Bronchial epithelial cell (primary cell): Measurements from ENCODE around the gene CEP104. TPM values are rescaled to one million over a fixed set of nuclear protein-coding genes. Genes with fewer than 3 reads are reported as not detected.

Experiments used
- DNase-seq: peaks from one replicate; pipeline ENCODE4 v3.0.0-alpha.2; 2010; ENCODE audit warnings: low read depth
- FAIRE-seq: peaks from 2 replicates; lab custom pipeline; 2011; peaks lifted over from hg19 to GRCh38; lab: Jason Lieb, UNC
- H3K27me3 ChIP-seq: 2 replicates; pipeline ENCODE4 v1.5.1; 2011; ENCODE audit warnings: low read length; ENCODE audit not compliant: control insufficient read depth, insufficient read depth
- H3K36me3 ChIP-seq: 2 replicates; pipeline ENCODE4 v1.5.1; 2011; ENCODE audit warnings: low read length; ENCODE audit not compliant: control insufficient read depth, insufficient read depth
- H3K4me3 ChIP-seq: 2 replicates; pipeline ENCODE4 v1.5.1; 2011; ENCODE audit warnings: mild to moderate bottlenecking, low read depth, low read length, control low read depth
- CTCF ChIP-seq: IDR thresholded peaks from 2 replicates; pipeline ENCODE4 v1.5.1; 2011; ENCODE audit warnings: mild to moderate bottlenecking, moderate library complexity, low read length, control low read depth, inconsistent platforms; ENCODE audit not compliant: insufficient read depth, severe bottlenecking
- total RNA-seq: library from RNA; depleted of rRNA; stranded (reverse); fragments of >200 nt; gene quantifications from 2 replicates; pipeline ENCODE4 v1.2.1, GENCODE V29; 2014

The CEP104 gene
- total RNA-seq, 1 donor from 2014 or later: 15.3 TPM

- Histone ChIP-seq H3K27me3 (no peaks in the 10 kb centered on the region), H3K4me3 (no peak overlapping the region), H3K36me3 (peaks cover 21% of the 10 kb centered on the region)
- no peak for DNase-seq
- FAIRE-seq: no peak
- TF ChIP-seq CTCF: no peak
These were observed 77.6 kb downstream of the CEP104 start for GRCh38 chr1:3779265-3779911.

DNA sequence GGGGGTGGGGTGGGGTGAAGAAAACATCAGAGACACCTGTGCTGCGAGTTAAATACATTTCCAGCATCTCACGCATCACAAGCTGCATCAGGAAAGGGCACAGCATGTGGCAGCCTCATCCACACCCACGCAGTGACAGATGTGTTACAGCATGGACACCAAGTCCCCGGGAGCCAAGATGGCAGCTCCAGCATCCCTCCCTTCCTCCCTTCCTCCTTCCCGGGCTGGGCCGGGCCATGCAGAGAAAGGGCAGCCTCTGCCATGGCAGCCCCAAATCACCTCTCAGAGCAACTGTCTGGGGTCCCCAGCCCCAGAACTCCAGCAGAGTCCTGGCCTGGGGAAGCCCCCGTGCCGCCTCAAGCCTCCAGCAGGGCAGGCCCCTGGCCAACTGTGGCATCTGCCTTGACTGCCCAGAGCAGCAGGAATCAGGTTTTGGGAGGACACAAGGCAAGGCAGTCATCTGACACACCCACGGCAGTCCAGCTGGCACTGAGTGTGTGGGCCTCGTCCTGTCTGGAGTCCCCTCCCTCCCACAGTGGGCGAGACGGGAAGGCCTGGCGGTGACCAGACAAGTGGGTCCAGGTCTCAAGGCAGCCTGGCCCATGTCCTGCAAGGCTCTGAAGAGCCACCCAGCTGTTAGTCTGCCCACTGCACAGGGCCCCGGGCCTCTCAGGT is 78.3 kb downstream of the CEP104 start:
- H3K36me3 ChIP-seq: peaks cover 17% of the 10 kb centered on the region
- FAIRE-seq (no peak), DNase-seq (no peak)
- TF ChIP-seq CTCF: no peak
- no peaks in the 10 kb centered on the region for H3K27me3 ChIP-seq
- H3K4me3 ChIP-seq: no peak overlapping the region

DNA sequence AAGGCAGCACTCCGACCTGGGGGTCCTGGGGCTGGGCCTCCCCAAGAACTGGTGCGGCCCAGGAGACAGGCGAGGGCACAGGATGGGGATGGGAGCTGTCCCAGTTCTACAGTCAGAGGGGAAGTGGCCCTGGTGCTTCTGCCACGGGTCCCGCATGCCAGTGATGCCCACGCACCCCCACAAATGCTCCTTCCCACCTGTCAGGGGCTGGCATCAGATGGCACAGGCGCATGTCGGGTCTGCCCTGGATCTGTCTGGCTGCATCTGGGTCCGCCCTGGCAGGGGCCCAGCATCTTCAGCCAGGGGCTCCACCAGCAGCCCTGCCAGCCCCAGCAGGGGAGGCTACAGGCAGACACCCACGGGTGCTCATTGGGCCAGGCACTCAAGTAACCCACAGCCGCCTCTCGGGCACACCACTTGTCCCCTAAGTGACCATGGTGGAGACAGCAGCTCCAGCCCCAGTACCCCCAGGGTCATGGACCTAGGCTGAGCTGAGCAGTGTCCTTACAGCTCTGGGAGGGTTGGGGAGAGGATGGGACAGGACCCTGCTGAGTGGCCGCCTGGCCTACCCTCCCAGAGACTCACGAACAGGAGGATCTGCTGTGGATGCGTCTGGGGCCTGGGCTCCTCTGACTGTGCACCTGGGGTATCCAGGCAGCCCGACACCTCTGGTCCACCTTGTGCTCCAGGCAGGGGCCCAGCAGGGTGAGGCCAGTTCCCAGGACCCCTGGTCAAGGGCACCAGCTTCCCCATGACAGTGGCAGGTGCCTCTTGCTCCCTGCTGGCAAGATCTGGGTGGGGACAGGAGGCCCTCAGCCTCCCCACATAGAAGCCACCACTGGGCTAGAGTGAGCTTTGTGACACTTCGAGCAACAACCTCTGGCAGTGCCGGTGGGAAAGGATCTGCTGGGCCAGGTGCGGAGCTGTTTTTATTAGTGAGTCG is 79.1 kb downstream of the CEP104 start:
- TF ChIP-seq CTCF: no peak
- DNase-seq: no peak
- peaks cover 14% of the 10 kb centered on the region for H3K36me3 ChIP-seq
- no peak for FAIRE-seq
- H3K4me3 ChIP-seq: no peak overlapping the region
- no peaks in the 10 kb centered on the region for H3K27me3 ChIP-seq

GRCh38 chr1:3777078-3777547 is 79.9 kb downstream of the CEP104 start:
- no peak for TF ChIP-seq CTCF
- FAIRE-seq (no peak), DNase-seq (no peak)
- Histone ChIP-seq H3K36me3 (peaks cover 10% of the 10 kb centered on the region), H3K27me3 (no peaks in the 10 kb centered on the region), H3K4me3 (no peak overlapping the region)

- H3K27me3 ChIP-seq: peaks cover 4% of the 10 kb centered on the region
- H3K36me3 ChIP-seq: peaks cover 8% of the 10 kb centered on the region
- FAIRE-seq: no peak
- no peak overlapping the region for H3K4me3 ChIP-seq
- TF ChIP-seq CTCF: no peak
- no peak for DNase-seq
These were observed 80.6 kb downstream of the CEP104 start for GRCh38 chr1:3776231-3776961.
